H1 (cell line): Measurements from ENCODE around the gene KRTAP12-3. TPM values are rescaled to one million over a fixed set of nuclear protein-coding genes. Genes with fewer than 3 reads are reported as not detected.

ENCODE experiments used
- CBX8 ChIP-seq: fragments of 300-800, 300-1000 bp; sonication (generic); IDR thresholded peaks from 2 replicates; pipeline ENCODE4 v1.7.1; 2016; ENCODE audit warnings: low read depth, low read length, borderline replicate concordance
- CREB1 ChIP-seq: IDR thresholded peaks from 2 replicates; pipeline ENCODE4 v1.6.1; 2012; ENCODE audit warnings: inconsistent platforms
- JUN ChIP-seq: IDR thresholded peaks from 2 replicates; pipeline ENCODE4 v1.6.1; 2011; ENCODE audit warnings: low read depth, mild to moderate bottlenecking, improper control_type of control experiment, low read length
- polyA plus RNA-seq, 7 experiments: library from polyadenylated mRNA; depleted of rRNA in 3 of 7; stranded (reverse) in 5 of 7; unstranded in 2 of 7; fragments of >200 nt in 5 of 7; fragments of 200-250 nt in 2 of 7; gene quantifications; 1 replicate in 5 of 7; 2 replicates in 1 of 7; 4 replicates in 1 of 7; pipeline versions ENCODE4 v1.2.1 to v1.2.3, GENCODE V29; 2011 to 2013; ENCODE audit warnings: missing spikeins in 2 of 7, mixed read lengths in 2 of 7
- total RNA-seq: library from RNA; stranded (reverse); fragmentation: NEBNext Ultra II Directional; extraction: Animal tissue kit (Norgen Biotek cat#: 25700); gene quantifications from 2 replicates; pipeline ENCODE4 v1.2.1, GENCODE V29; 2021

Gene KRTAP12-3
- total and polyA plus RNA-seq, 2 of the 8 experiments (the other 6 are each of a cell fraction or from before 2014, with no cell fraction given): not detected

GRCh38 chr21:44648557-44649311, 9.0 kb upstream of the KRTAP12-3 start (continued):
- TF ChIP-seq JUN (no peak), CBX8 (no peak), CREB1 (no peak)
- TF ChIP-seq, all 59 proteins: peak for 0
